Measurements from ENCODE around the gene C3orf18. TPM values are rescaled to one million over a fixed set of nuclear protein-coding genes. Genes with fewer than 3 reads are reported as not detected.

C3orf18 gene
- total RNA-seq, 1 donor from 2014 or later = 7.2 TPM

DNA sequence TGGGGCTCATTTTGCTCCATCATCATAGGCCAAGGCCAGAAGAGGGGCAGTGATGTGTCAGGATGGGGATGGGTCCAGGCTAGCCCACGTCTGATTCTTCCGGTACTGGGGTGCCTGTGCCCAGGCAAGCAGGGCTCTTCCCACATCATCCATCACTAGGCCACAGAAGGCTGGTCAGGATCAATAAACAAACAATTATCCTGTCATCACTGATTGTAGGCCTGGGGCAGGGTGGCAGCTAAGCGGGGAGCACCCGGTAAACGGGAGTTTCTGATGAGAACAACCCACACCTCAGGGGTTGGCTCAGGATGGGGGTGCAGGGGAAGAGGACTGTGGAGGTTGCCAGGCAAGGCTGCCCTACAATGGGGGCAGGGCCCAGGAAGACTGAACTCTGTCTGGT, 46.0 kb downstream of the C3orf18 start:
- H3K9me3 ChIP-seq (ENCODE audit: insufficient read depth, low read depth, low read length) = no peaks in the 10 kb centered on the region
- H3K4me2 ChIP-seq (ENCODE audit: low read length) = no peak overlapping the region
- H3K9ac ChIP-seq (ENCODE audit: low read length) = no peak overlapping the region
- H3K36me3 ChIP-seq (ENCODE audit: insufficient read depth, low read length) = no peaks in the 10 kb centered on the region
- H3K4me1 ChIP-seq (ENCODE audit: insufficient read depth, low read length) = no peaks in the 10 kb centered on the region
- no peak overlapping the region for H2AFZ ChIP-seq (ENCODE audit: low read depth, low read length)
- TF ChIP-seq EZH2 (IDR thresholded peaks at IDR 0.05; ENCODE audit: insufficient read depth, low read length) = no peak
- TF ChIP-seq, protein P1, sequence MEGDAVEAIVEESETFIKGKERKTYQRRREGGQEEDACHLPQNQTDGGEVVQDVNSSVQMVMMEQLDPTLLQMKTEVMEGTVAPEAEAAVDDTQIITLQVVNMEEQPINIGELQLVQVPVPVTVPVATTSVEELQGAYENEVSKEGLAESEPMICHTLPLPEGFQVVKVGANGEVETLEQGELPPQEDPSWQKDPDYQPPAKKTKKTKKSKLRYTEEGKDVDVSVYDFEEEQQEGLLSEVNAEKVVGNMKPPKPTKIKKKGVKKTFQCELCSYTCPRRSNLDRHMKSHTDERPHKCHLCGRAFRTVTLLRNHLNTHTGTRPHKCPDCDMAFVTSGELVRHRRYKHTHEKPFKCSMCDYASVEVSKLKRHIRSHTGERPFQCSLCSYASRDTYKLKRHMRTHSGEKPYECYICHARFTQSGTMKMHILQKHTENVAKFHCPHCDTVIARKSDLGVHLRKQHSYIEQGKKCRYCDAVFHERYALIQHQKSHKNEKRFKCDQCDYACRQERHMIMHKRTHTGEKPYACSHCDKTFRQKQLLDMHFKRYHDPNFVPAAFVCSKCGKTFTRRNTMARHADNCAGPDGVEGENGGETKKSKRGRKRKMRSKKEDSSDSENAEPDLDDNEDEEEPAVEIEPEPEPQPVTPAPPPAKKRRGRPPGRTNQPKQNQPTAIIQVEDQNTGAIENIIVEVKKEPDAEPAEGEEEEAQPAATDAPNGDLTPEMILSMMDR (IDR thresholded peaks at IDR 0.05; ENCODE audit: insufficient read depth, low read depth, low read length) = no peak
- H4K20me1 ChIP-seq (ENCODE audit: insufficient read depth, low read length) = no peaks in the 10 kb centered on the region
- Mint-ChIP-seq H3K9me3 (ENCODE audit: unreplicated experiment) (no peaks in the 10 kb centered on the region), H3K4me3 (ENCODE audit: unreplicated experiment) (no peak overlapping the region), H3K27ac (ENCODE audit: unreplicated experiment) (no peak overlapping the region), H3K36me3 (ENCODE audit: low read depth, unreplicated experiment) (no peaks in the 10 kb centered on the region), H3K27me3 (ENCODE audit: low read depth, unreplicated experiment) (peaks cover 53% of the 10 kb centered on the region), H3K4me1 (ENCODE audit: low read depth, unreplicated experiment) (peaks cover 1% of the 10 kb centered on the region)
- no peak overlapping the region for H3K4me3 ChIP-seq (ENCODE audit: insufficient read depth, low read depth, low read length)
- H3K79me2 ChIP-seq (ENCODE audit: insufficient read depth, low read length) = no peaks in the 10 kb centered on the region
- H3K27me3 ChIP-seq (ENCODE audit: insufficient read depth, low read length) = peaks cover 18% of the 10 kb centered on the region
- H3K27ac ChIP-seq (ENCODE audit: low read depth, low read length) = no peak overlapping the region
- no peak for FAIRE-seq
- no peak for DNase-seq (ENCODE audit: low read depth)

DNA sequence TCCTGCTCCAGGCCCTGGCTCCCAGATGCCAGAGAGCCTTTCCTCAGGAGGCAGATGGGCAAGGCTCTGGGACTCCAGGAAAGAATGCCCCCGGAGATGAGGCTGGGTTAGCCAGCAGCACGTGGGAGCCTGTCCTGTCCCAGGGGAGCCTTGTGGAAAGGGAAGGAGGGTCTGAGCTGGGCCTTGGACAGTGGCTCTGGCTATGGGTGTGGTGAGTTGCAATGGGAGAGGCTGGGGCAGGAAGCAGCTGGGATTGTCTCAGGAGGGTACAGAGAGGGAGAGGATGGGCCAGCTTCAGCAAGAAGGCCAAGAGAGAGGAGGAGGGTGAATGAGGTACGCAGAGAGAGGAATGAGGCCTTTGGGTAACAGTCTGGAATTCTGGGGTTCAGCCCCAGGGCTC, 46.7 kb downstream of the C3orf18 start:
- Mint-ChIP-seq H3K27me3 (ENCODE audit: low read depth, unreplicated experiment) (peaks cover 49% of the 10 kb centered on the region), H3K4me1 (ENCODE audit: low read depth, unreplicated experiment) (peaks cover 4% of the 10 kb centered on the region), H3K4me3 (ENCODE audit: unreplicated experiment) (no peak overlapping the region), H3K27ac (ENCODE audit: unreplicated experiment) (peak overlapping the region; percentile 78), H3K36me3 (ENCODE audit: low read depth, unreplicated experiment) (no peaks in the 10 kb centered on the region), H3K9me3 (ENCODE audit: unreplicated experiment) (no peaks in the 10 kb centered on the region)
- Histone ChIP-seq H4K20me1 (ENCODE audit: insufficient read depth, low read length) (no peaks in the 10 kb centered on the region), H3K27ac (ENCODE audit: low read depth, low read length) (no peak overlapping the region), H3K4me1 (ENCODE audit: insufficient read depth, low read length) (no peaks in the 10 kb centered on the region), H3K79me2 (ENCODE audit: insufficient read depth, low read length) (no peaks in the 10 kb centered on the region), H3K4me3 (ENCODE audit: insufficient read depth, low read depth, low read length) (no peak overlapping the region), H3K27me3 (ENCODE audit: insufficient read depth, low read length) (peaks cover 18% of the 10 kb centered on the region), H3K36me3 (ENCODE audit: insufficient read depth, low read length) (no peaks in the 10 kb centered on the region), H3K9me3 (ENCODE audit: insufficient read depth, low read depth, low read length) (no peaks in the 10 kb centered on the region), H3K9ac (ENCODE audit: low read length) (no peak overlapping the region), H3K4me2 (ENCODE audit: low read length) (no peak overlapping the region), H2AFZ (ENCODE audit: low read depth, low read length) (no peak overlapping the region)
- DNase-seq (ENCODE audit: low read depth) (no peak), FAIRE-seq (no peak)
- TF ChIP-seq, protein P1 (IDR thresholded peaks at IDR 0.05; ENCODE audit: insufficient read depth, low read depth, low read length) = no peak
- no peak for TF ChIP-seq EZH2 (IDR thresholded peaks at IDR 0.05; ENCODE audit: insufficient read depth, low read length)

DNA sequence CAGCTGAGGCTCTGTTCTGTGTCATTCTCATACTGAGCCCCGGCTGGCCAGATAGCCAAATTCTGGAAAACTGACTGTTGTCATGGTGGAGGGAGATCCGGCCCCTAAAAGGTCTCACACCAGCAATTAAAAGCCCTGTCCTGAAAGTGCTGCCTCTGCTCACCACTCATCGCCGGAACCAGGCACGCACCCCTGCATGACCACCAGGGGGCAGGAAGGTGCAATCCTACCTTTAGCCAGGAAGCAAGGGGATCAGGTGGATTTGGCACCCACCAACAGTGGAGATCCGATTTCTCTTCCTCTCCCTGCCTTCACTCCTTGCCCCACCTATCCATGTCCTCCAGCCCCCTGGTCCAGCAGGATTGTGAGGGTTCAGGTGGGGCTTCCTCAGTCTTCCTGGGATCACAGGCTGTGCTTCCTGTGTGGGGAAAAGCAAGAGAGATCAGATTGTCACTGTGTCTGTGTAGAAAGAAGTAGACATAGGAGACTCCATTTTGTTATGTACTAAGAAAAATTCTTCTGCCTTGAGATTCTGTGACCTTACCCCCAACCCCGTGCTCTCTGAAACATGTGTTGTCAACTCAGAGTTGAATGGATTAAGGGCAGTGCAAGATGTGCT, 48.0 kb downstream of the C3orf18 start:
- no peaks in the 10 kb centered on the region for H3K36me3 ChIP-seq (ENCODE audit: insufficient read depth, low read length)
- no peak overlapping the region for H3K27ac ChIP-seq (ENCODE audit: low read depth, low read length)
- no peak for FAIRE-seq
- H3K9me3 ChIP-seq (ENCODE audit: insufficient read depth, low read depth, low read length) = no peaks in the 10 kb centered on the region
- H3K79me2 ChIP-seq (ENCODE audit: insufficient read depth, low read length) = no peaks in the 10 kb centered on the region
- no peak overlapping the region for H2AFZ ChIP-seq (ENCODE audit: low read depth, low read length)
- peaks cover 47% of the 10 kb centered on the region for H3K27me3 Mint-ChIP-seq (ENCODE audit: low read depth, unreplicated experiment)
- H3K4me3 Mint-ChIP-seq (ENCODE audit: unreplicated experiment) = no peak overlapping the region
- peaks cover 18% of the 10 kb centered on the region for H3K27me3 ChIP-seq (ENCODE audit: insufficient read depth, low read length)
- peaks cover 12% of the 10 kb centered on the region for H3K4me1 Mint-ChIP-seq (ENCODE audit: low read depth, unreplicated experiment)
- H3K4me3 ChIP-seq (ENCODE audit: insufficient read depth, low read depth, low read length) = no peak overlapping the region
- peak; percentile 18 for DNase-seq (ENCODE audit: low read depth)
- no peak overlapping the region for H3K9ac ChIP-seq (ENCODE audit: low read length)
- H3K36me3 Mint-ChIP-seq (ENCODE audit: low read depth, unreplicated experiment) = no peaks in the 10 kb centered on the region
- no peaks in the 10 kb centered on the region for H3K4me1 ChIP-seq (ENCODE audit: insufficient read depth, low read length)
- no peak for TF ChIP-seq EZH2 (IDR thresholded peaks at IDR 0.05; ENCODE audit: insufficient read depth, low read length)
- TF ChIP-seq, protein P1 (IDR thresholded peaks at IDR 0.05; ENCODE audit: insufficient read depth, low read depth, low read length) = peak; percentile 78
- H3K27ac Mint-ChIP-seq (ENCODE audit: unreplicated experiment) = no peak overlapping the region
- no peaks in the 10 kb centered on the region for H3K9me3 Mint-ChIP-seq (ENCODE audit: unreplicated experiment)
- no peaks in the 10 kb centered on the region for H4K20me1 ChIP-seq (ENCODE audit: insufficient read depth, low read length)
- H3K4me2 ChIP-seq (ENCODE audit: low read length) = no peak overlapping the region
